ENCODE results near the gene GNB1L. TPM values are rescaled to one million over a fixed set of nuclear protein-coding genes. Genes with fewer than 3 reads are reported as not detected.
A peak's percentile ranks its signal among the peaks of the same experiment; 100 is the strongest.

Gene GNB1L
- total RNA-seq, 1 donor: 5.2 TPM

GRCh38 chr22:19751497-19752245 is 103.0 kb downstream of the GNB1L start:
- no peak for DNase-seq (ENCODE audit: low read depth)
- TF ChIP-seq CTCF (IDR thresholded peaks at IDR 0.05; ENCODE audit: insufficient read depth, low read depth, low read length): no peak
- H3K4me3 ChIP-seq (ENCODE audit: low read depth, low read length): no peak overlapping the region

GRCh38 chr22:19750507-19751490 is 103.9 kb downstream of the GNB1L start:
- TF ChIP-seq CTCF (IDR thresholded peaks at IDR 0.05; ENCODE audit: insufficient read depth, low read depth, low read length): no peak
- no peak overlapping the region for H3K4me3 ChIP-seq (ENCODE audit: low read depth, low read length)
- DNase-seq (ENCODE audit: low read depth): peak; percentile 17

- TF ChIP-seq CTCF (IDR thresholded peaks at IDR 0.05; ENCODE audit: insufficient read depth, low read depth, low read length): no peak
- DNase-seq (ENCODE audit: low read depth): no peak
- H3K4me3 ChIP-seq (ENCODE audit: low read depth, low read length): no peak overlapping the region
These were observed 104.8 kb downstream of the GNB1L start for GRCh38 chr22:19749876-19750275.

- no peak for TF ChIP-seq CTCF (IDR thresholded peaks at IDR 0.05; ENCODE audit: insufficient read depth, low read depth, low read length)
- no peak overlapping the region for H3K4me3 ChIP-seq (ENCODE audit: low read depth, low read length)
- no peak for DNase-seq (ENCODE audit: low read depth)
These were observed 105.5 kb downstream of the GNB1L start for GRCh38 chr22:19748991-19749664.

- H3K4me3 ChIP-seq (ENCODE audit: low read depth, low read length): no peak overlapping the region
- no peak for TF ChIP-seq CTCF (IDR thresholded peaks at IDR 0.05; ENCODE audit: insufficient read depth, low read depth, low read length)
- no peak for DNase-seq (ENCODE audit: low read depth)
These were observed 106.5 kb downstream of the GNB1L start for GRCh38 chr22:19748139-19748538.

GRCh38 chr22:19747551-19747950 is 107.1 kb downstream of the GNB1L start:
- no peak for DNase-seq (ENCODE audit: low read depth)
- TF ChIP-seq CTCF (IDR thresholded peaks at IDR 0.05; ENCODE audit: insufficient read depth, low read depth, low read length): no peak
- H3K4me3 ChIP-seq (ENCODE audit: low read depth, low read length): no peak overlapping the region

All from fibroblast of villous mesenchyme (primary cell).